Endodermal cell (in vitro differentiated cells): ENCODE results near the gene CTIF. TPM values are rescaled to one million over a fixed set of nuclear protein-coding genes. Genes with fewer than 3 reads are reported as not detected.

Experiments
- DNase-seq: peaks from one replicate; pipeline ENCODE4 v3.0.0-alpha.2; 2017
- H3K27ac ChIP-seq: 2 replicates; pipeline ENCODE4 v1.5.1; 2013; ENCODE audit warnings: mild to moderate bottlenecking, low read depth, low read length, moderate library complexity
- H3K27me3 ChIP-seq: 2 replicates; pipeline ENCODE4 v1.6.1; 2013; ENCODE audit warnings: mild to moderate bottlenecking, low read length, moderate library complexity; ENCODE audit not compliant: insufficient read depth, control insufficient read depth, poor library complexity, severe bottlenecking
- H3K36me3 ChIP-seq: 2 replicates; pipeline ENCODE4 v1.7.0; 2013; ENCODE audit warnings: mild to moderate bottlenecking, low read length, moderate library complexity; ENCODE audit not compliant: control insufficient read depth, insufficient read depth
- H3K4me1 ChIP-seq: one replicate; pipeline ENCODE4 v1.7.0; 2013; ENCODE audit warnings: low read length; ENCODE audit not compliant: control insufficient read depth, insufficient read depth
- H3K4me3 ChIP-seq: 2 replicates; pipeline ENCODE4 v1.5.1; 2013; ENCODE audit warnings: mild to moderate bottlenecking, low read length, moderate library complexity
- H3K9ac ChIP-seq: 2 replicates; pipeline ENCODE4 v1.6.1; 2013; ENCODE audit warnings: mild to moderate bottlenecking, low read length, moderate library complexity; ENCODE audit not compliant: poor library complexity, severe bottlenecking; ENCODE audit errors: extremely low read depth
- H3K9me3 ChIP-seq: 2 replicates; pipeline ENCODE4 v1.6.1; 2013; ENCODE audit warnings: mild to moderate bottlenecking, low read length, moderate library complexity; ENCODE audit not compliant: control insufficient read depth
- H3K27ac Mint-ChIP-seq: 2 replicates; pipeline ENCODE4 v1.8.0; 2020; ENCODE audit warnings: mixed read lengths
- H3K27me3 Mint-ChIP-seq: 2 replicates; pipeline ENCODE4 v1.8.0; 2021; ENCODE audit warnings: mild to moderate bottlenecking, mixed read lengths; ENCODE audit not compliant: insufficient read depth
- H3K36me3 Mint-ChIP-seq: 2 replicates; pipeline ENCODE4 v1.8.0; 2020; ENCODE audit warnings: low read depth, mixed read lengths
- H3K4me1 Mint-ChIP-seq: 2 replicates; pipeline ENCODE4 v1.8.0; 2020; ENCODE audit warnings: mixed read lengths
- H3K4me3 Mint-ChIP-seq: 2 replicates; pipeline ENCODE4 v1.8.0; 2020; ENCODE audit warnings: mild to moderate bottlenecking, moderate library complexity, mixed read lengths
- H3K9me3 Mint-ChIP-seq: 2 replicates; pipeline ENCODE4 v1.8.0; 2020; ENCODE audit warnings: mild to moderate bottlenecking, mixed read lengths
- WGBS, 2 experiments: methylation state at CpG; one replicate each; pipeline versions ENCODE4 v1.1.5 to v1.1.7; 2013; ENCODE audit warnings: missing lambda C conversion rate in 2 of 2, mixed read lengths in 1 of 2; ENCODE audit not compliant: insufficient coverage in 1 of 2, insufficient read length in 1 of 2; 5-methylcytosine and 5-hydroxymethylcytosine counted together
- total RNA-seq, 2 donors: library from RNA; stranded (reverse); fragmentation: NEBNext Ultra II Directional in 1 of 2; extraction: Animal tissue kit (Norgen Biotek cat#: 25700) in 1 of 2; gene quantifications; 2 replicates in 1 of 2; 3 replicates in 1 of 2; pipeline ENCODE4 v1.2.1, GENCODE V29; 2021
- TF ChIP-seq, protein P1 (sequence below): fragments of 200-600 bp; sonication (generic); conservative IDR thresholded peaks from 2 replicates; pipeline ENCODE4 v1.5.0; 2021; ENCODE audit warnings: antibody characterized with exemption, mild to moderate bottlenecking

Gene CTIF
- total RNA-seq, 2 donors from 2014 or later = 33.8 to 41.6 TPM

DNA sequence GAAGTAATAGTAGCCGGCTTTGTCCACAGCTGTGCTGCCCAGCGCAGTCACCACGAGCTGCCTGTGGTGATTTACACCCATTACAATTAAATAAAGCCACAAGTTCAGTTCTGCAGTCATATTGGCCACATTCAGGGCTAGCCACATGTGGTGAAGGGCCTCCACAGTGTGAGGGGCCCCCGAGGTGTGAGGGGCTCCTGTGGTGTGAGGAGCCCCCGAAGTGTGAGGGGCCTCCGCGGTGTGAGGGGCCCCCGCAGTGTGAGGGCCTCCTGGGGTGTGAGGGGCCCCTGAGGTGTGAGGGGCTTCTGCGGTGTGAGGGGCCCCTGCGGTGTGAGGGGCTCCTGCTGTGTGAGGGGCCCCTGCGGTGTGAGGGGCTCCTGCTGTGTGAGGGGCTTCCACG lies 191.2 kb downstream of the CTIF start:
- 95 to 98% methylated on average over 5 to 12 of the region's 12 CpGs for WGBS, 2 experiments
- Histone ChIP-seq H3K9ac (no peak overlapping the region), H3K4me3 (no peak overlapping the region), H3K36me3 (no peaks in the 10 kb centered on the region), H3K9me3 (no peaks in the 10 kb centered on the region), H3K27ac (no peak overlapping the region), H3K4me1 (peaks cover 11% of the 10 kb centered on the region), H3K27me3 (no peaks in the 10 kb centered on the region)
- H3K9me3 Mint-ChIP-seq = no peaks in the 10 kb centered on the region
- no peak overlapping the region for H3K27ac Mint-ChIP-seq
- TF ChIP-seq, protein P1, sequence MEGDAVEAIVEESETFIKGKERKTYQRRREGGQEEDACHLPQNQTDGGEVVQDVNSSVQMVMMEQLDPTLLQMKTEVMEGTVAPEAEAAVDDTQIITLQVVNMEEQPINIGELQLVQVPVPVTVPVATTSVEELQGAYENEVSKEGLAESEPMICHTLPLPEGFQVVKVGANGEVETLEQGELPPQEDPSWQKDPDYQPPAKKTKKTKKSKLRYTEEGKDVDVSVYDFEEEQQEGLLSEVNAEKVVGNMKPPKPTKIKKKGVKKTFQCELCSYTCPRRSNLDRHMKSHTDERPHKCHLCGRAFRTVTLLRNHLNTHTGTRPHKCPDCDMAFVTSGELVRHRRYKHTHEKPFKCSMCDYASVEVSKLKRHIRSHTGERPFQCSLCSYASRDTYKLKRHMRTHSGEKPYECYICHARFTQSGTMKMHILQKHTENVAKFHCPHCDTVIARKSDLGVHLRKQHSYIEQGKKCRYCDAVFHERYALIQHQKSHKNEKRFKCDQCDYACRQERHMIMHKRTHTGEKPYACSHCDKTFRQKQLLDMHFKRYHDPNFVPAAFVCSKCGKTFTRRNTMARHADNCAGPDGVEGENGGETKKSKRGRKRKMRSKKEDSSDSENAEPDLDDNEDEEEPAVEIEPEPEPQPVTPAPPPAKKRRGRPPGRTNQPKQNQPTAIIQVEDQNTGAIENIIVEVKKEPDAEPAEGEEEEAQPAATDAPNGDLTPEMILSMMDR = no peak
- H3K27me3 Mint-ChIP-seq = no peaks in the 10 kb centered on the region
- H3K36me3 Mint-ChIP-seq = no peaks in the 10 kb centered on the region
- DNase-seq = no peak
- H3K4me1 Mint-ChIP-seq = peaks cover 22% of the 10 kb centered on the region
- no peak overlapping the region for H3K4me3 Mint-ChIP-seq

DNA sequence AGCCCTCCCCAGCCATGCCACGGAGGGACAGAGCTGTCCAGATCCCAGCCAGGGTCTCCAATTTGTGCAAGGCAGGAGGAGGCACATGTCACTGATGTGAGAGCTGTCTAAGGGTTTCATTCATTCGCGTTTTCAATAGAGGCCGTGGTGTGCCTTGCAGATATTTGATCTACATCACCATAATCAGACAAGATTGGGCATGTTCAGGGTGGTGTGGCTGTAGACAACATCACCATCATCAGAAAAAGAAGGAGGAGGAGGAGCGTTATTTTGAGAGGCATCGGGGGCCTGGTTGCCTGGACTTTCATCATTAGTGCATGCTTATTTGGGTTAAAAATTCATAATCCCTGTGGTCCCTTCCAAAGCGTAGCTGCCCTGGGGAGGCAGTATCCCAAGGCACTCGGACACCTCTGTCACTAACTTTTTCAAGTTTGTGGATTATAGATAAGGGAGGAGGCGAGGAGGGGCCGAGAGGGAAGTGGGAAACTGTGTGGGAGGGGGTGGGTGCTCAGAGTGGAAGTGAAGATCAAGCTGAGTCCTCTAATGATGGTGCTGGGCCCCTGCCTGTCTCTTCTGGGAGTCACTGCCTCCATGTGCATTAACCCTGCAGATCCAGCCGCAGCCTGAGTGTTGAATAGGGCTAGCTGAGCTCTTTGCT lies 194.1 kb downstream of the CTIF start:
- Histone ChIP-seq H3K27ac (no peak overlapping the region), H3K9me3 (no peaks in the 10 kb centered on the region), H3K36me3 (no peaks in the 10 kb centered on the region), H3K27me3 (no peaks in the 10 kb centered on the region), H3K9ac (no peak overlapping the region), H3K4me1 (peaks cover 7% of the 10 kb centered on the region), H3K4me3 (no peak overlapping the region)
- Mint-ChIP-seq H3K9me3 (no peaks in the 10 kb centered on the region), H3K27me3 (no peaks in the 10 kb centered on the region), H3K27ac (no peak overlapping the region), H3K36me3 (no peaks in the 10 kb centered on the region), H3K4me1 (peaks cover 21% of the 10 kb centered on the region), H3K4me3 (no peak overlapping the region)
- 85 to 100% methylated on average over 4 to 11 of the region's 11 CpGs for WGBS, 2 experiments
- DNase-seq = no peak
- TF ChIP-seq, protein P1 = no peak

DNA sequence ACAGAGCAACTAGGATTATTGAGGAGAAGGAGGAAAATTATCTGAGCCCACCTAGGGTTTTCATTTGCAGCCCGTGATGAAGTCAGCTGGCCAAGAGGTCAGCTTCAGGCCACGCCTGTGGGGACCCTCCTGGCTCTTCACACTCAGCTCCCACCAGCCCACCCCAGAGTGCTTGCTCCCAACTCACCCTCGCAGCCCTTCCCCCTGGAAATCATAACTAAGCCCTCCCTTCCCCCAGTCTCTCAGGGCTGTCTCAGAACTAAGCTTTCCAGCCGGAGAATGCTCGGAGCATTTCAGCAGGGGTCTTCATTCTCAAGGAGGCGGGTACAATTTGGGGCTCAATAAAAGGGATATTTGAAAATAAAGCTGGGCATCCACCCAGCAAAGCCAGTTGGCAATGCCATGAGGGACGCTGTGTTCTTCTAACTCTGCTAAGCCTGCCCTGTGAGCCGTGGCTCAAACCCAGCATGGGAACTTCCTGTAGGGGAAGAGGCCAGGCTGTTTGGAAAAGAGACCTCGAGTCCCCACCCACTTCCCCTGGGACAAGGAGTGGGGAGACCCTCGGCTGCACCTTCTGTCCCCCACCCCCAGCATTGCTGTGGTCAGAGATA lies 194.9 kb downstream of the CTIF start:
- TF ChIP-seq, protein P1 = no peak
- Mint-ChIP-seq H3K4me3 (no peak overlapping the region), H3K36me3 (no peaks in the 10 kb centered on the region), H3K9me3 (no peaks in the 10 kb centered on the region), H3K4me1 (peaks cover 21% of the 10 kb centered on the region), H3K27ac (peak overlapping the region; percentile 15), H3K27me3 (no peaks in the 10 kb centered on the region)
- 39 to 67% methylated on average over 3 to 10 of the region's 10 CpGs for WGBS, 2 experiments
- peaks cover 5% of the 10 kb centered on the region for H3K4me1 ChIP-seq
- DNase-seq = no peak
- H3K27me3 ChIP-seq = no peaks in the 10 kb centered on the region
- no peak overlapping the region for H3K4me3 ChIP-seq
- no peak overlapping the region for H3K27ac ChIP-seq
- H3K9me3 ChIP-seq = no peaks in the 10 kb centered on the region
- H3K36me3 ChIP-seq = no peaks in the 10 kb centered on the region
- H3K9ac ChIP-seq = no peak overlapping the region
